NB4 (cell line): ENCODE measurements around the gene ECSIT.

Experiments
- CTCF ChIP-seq: IDR thresholded peaks from one replicate; pipeline ENCODE4 v1.5.1; 2012; ENCODE audit warnings: low read depth, low read length
- MAX ChIP-seq: IDR thresholded peaks from 2 replicates; pipeline ENCODE4 v1.6.1; 2011; ENCODE audit warnings: low read depth, low read length
- MYC ChIP-seq: IDR thresholded peaks from 2 replicates; pipeline ENCODE4 v1.6.1; 2011; ENCODE audit warnings: low read depth, low read length
- POLR2A ChIP-seq: IDR thresholded peaks from 2 replicates; pipeline ENCODE4 v1.6.1; 2011; ENCODE audit warnings: mild to moderate bottlenecking; ENCODE audit not compliant: insufficient read length; ENCODE audit errors: extremely low read depth

DNA sequence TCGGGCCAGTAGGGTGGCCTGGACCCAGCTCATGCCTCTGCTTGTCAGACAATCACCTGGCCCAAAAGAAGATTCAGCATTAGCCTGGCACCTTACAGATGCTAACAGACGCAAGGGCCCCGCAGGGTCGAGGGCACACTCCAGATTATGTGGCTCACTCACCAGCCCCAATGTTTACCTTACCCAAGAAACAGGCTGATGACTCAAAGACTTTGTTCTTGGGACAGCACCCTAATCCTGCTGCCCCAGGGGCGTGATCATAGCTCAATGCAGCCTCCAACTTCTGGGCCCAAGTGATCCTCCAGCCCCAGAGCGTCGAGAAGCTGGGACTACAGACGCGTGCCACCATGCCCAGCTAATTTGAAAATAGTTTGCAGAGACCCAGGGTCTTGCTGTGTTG lies 9.8 kb downstream of the ECSIT start:
- TF ChIP-seq POLR2A (no peak), CTCF (no peak), MAX (no peak), MYC (no peak)
